Suppressor macrophage (primary cell): ENCODE data around the gene AS3MT.
A peak's percentile ranks its signal among the peaks of the same experiment; 100 is the strongest.
"Not testable (repeated sequence)": the region's sequence is repeated elsewhere in the genome, so short reads cannot be mapped to it uniquely, and the experiment has no call there.

ENCODE experiments used
- DNase-seq, 4 experiments: peaks; one replicate each; pipeline ENCODE4 v3.0.0-alpha.2; 2020 to 2022
- total RNA-seq, 17 experiments: gene quantifications; one replicate each; lab custom pipeline; 2026; ENCODE audit warnings: mixed read lengths in 6 of 17, inconsistent platforms in 3 of 17; lab: John Stamatoyannopoulos, UW

AS3MT gene, protein sequence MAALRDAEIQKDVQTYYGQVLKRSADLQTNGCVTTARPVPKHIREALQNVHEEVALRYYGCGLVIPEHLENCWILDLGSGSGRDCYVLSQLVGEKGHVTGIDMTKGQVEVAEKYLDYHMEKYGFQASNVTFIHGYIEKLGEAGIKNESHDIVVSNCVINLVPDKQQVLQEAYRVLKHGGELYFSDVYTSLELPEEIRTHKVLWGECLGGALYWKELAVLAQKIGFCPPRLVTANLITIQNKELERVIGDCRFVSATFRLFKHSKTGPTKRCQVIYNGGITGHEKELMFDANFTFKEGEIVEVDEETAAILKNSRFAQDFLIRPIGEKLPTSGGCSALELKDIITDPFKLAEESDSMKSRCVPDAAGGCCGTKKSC
- total RNA-seq: 0 to 0.35 (median 0) reads per million in 17 experiments

DNA sequence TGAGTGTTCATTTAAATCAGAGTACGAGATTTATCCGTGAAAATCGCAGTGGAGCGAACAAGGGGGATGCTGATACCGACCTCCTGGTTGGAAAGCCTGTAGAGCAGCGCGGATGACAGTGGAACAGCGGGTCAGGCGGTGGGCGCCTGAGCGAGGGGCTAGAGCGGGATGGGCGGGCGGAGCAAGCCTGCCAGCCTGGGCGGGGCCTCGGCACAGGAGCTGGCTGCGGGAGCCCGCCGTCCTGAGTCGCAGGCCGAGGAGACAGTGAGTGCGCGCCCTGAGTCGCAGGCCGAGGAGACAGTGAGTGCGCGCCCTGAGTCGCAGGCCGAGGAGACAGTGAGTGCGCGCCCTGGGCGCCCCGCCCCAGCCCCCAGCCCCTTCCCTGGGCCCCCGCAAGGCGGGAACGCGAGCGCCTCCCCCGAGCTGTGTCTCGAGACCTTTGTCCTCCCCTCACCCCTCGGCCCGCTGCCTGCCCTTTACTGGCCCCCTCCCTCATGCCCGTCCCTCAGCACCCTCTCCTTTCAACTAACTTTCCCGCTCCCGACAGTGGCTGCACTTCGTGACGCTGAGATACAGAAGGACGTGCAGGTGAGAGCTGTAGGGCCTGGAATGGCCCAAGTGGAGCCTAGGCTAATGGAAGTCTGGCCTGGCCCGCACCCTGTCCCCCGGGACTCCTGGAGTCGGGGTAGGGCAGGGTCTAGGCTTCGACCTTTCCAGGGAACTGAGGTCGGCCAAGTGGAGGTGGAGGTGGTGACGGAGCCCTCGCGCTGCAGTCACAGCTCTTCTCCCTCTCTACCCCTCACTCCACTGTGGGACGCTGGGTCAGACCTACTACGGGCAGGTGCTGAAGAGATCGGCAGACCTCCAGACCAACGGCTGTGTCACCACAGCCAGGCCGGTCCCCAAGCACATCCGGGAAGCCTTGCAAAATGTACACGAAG lies at the start of gene AS3MT:
Gene AS3MT, plus strand, starts transcription at position 213 of the 941 bp plus-strand sequence. Its CDS starts 123 bp downstream, at position 336.
- DNase-seq: peak in 1 of 4 experiments; percentile 15

DNA sequence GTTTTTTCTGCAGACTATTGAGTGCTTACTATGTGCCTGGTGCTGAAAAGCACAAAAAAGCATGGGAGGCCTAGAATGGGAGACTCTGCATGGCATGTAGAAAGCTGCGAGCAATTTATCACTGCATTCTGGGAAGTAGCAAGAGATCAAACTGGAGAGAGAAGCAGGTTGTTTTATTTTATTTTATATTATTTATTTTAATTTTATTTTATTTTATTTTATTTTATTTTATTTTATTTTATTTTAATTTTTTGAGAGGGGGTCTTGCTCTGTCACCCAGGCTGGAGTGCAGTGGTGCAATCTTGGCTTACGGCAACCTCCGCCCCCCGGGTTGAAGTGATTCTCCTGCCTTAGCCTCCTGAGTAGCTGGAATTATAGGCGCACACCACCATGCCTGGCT lies 49.3 kb upstream of the AS3MT start:
- not testable (repeated sequence) for DNase-seq

DNA sequence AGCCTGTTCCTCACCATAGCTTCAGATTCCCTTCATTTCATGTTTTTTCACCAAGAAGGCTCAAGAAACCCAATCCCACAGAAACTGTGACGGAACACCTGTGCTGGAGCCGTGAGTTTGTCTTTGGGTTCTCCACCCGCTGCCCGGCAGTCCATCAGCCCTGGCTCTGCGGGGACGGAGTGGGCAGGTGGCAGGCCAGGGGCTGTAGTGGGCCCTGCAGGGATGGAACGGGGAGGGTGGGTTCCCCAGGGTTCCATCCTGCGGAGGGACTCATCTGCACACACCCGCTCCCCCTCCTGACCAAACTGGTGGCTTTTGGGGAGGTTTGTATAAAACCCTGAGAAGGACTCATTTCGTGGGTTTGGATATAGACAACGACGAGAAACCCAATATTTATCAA lies 47.0 kb upstream of the AS3MT start:
- DNase-seq: no peak

DNA sequence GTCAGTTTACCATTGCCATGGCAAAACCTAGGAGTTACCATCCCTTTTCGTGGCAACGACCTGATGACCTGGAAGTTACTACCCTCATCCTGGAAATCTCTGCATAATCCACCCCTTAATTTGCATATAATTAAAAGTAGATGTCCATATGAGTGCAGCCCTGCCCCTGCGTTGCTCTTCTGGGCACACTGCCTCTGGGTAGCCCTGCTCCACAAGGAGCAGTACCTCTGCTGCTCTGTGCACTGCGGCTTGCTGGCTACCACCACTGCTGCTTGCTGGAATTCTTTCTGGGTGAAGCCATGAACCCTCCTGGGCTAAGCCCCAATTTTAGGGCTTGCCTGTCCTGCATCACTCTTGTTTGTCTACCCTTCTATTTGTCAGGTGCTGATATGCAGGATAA lies 44.6 kb upstream of the AS3MT start:
- no peak for DNase-seq

DNA sequence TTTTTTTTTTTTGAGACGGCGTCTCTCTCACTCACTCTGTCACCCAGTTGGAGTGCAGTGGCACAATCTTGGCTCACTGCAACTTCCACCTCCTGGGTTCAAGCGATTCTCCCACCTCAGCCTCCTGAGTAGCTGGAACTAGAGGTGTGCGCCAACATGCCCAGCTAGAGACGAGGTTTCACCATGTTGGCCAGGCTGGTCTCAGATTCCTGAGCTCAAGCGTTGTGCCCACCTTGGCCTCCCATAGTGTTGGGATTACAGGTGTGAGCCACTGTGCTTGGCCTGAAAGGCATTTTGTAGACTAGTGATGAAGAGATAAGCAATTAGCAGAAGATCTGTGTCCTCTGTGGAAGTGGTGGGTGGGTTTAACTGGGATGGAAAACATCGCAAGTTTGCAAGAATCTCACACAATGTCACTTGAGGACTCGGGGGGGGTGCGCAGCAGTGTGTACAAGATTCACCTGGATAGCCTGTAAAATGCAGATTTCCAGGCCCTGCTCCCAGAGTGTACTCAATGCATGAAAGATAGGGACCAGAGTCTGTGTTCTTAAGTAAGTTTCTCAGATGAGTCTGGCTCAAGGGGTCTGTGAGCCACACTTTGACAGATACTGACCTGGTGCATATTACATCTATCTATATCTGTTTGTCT lies 43.0 kb upstream of the AS3MT start:
- DNase-seq: no peak

DNA sequence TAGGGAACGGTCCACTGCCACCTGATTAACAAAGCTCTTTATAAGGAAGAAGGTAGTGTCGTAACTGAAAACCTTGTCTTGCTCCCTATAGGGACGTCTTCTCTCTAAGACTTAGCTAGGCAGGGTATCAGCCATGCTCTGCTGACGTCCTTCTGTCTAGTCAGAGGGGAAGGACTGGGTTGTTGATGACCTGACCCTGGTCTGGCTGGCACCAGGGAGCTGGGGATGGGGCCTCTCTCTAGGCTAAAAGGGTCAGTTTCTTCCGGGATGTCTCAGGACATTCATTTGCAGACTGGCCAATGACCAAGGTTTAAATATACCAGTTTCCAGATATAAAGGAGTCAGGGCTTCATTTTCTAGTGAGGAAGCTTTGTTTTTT lies 41.7 kb upstream of the AS3MT start:
- DNase-seq: no peak

DNA sequence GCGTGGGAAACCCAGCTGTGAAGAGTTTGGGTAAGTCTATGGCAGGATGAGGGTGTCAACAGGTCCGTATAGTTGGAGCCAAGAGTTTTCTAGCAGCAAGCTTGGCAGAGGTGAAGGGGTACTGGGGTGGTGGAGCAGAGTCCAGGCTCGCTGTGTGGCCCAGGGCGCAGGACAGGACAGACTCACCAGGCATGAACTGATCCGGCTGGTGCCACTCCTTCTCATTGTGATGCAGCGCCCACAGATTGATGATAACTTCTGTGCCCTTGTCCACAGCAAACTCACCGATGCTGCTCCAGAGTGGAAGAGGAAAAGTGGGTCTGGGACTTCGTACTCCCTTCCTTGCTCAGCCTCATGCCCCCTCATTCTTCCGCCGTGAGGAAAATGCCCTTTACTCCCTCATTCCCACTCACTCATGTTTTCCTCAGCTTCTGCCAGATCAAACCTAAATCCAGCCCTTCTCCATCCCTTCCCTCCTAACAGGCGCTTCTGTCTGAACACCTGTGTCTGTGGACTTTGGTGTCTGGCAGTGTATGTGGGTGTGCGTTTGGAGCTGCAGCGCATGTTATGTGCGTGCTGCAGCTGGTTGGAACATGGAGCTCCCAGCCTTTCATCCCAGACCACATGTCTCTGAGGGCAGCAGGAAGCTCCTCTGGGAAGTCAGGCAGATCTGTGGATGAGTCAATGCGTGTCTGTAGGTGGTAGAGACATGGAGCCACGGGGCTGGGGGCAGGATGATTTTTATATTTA lies 37.8 kb upstream of the AS3MT start:
- no peak for DNase-seq

DNA sequence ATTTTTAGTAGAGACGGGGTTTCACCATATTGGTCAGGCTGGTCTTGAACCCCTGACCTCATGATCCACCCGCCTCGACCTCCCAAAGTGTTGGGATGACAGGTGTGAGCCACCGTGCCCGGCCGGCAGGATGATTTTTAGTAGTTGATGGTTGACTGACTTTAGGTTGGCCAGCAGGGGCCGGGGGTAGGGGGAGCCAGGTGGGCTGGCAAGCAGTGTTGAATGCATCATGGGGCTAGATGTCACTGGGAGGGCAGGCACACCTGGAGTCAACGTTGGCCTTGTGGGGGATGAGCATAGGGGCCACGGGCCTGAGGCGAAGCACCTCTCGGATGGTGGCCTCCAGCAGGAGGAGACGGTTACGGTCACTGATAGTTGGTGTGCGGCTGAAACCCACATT lies 37.0 kb upstream of the AS3MT start:
- DNase-seq: no peak

DNA sequence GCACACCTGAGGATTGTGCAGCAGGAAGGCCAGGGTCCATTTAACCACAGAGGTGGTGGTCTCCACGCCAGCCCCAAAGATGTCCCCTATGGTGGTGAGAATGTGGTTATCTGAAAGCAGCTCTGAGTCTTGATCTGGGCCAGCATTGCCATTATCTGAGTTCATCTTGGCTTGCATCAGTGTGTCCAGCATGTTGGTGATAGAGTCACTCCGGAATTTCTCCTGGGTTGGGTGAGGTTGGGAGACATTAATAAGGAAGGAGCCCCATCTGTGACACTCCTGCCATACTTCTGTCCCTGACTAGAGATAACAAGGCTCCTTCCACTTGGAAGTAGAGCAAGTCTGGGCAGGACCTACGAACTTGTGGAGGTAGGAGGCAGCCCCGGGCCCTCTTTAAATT lies 36.3 kb upstream of the AS3MT start:
- no peak for DNase-seq

DNA sequence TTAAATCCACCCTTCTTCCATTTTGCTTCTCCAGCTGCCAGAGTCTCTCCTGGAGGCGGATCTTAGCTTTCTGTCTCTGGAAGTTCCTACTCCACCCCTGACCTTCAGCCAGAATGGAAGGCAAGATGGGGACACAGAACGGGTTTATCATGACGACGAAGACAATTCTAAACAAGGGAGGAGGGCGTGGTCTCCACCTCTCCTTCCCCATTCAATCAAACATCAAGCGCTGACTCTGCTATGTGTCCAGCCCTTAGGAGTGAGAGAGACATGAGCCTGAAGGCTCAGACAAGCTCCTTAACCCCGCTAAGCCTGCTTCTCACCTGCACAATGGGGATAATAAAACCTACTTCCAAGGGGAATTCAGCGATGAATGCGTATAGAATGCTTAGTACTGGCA lies 35.1 kb upstream of the AS3MT start:
- DNase-seq: peak in 1 of 4 experiments; percentile 25

DNA sequence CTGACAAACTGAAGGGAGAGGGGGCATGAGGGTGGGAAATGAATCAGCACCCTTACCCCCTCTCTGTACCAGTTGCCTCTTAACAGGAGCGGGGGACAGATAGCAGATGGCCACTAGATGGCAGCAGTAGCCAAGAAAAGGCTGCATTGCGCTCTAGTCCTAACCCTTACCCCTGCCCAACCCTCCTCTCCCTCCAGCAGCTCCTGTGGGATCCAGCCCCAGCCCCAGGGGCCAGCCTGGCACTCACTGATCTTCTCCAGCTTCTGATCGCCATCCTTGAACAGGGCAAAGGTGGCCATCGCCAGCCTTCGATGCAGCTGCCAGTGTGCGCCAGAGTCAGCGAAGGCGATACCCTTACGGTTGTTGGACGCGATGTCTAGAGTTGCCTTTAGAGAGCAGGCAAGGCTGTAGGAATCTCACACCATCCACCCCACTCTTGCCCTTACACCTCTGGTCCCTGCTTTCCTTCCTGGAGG lies 34.2 kb upstream of the AS3MT start:
- DNase-seq: peak; percentile 84 to 91 (median 90)

DNA sequence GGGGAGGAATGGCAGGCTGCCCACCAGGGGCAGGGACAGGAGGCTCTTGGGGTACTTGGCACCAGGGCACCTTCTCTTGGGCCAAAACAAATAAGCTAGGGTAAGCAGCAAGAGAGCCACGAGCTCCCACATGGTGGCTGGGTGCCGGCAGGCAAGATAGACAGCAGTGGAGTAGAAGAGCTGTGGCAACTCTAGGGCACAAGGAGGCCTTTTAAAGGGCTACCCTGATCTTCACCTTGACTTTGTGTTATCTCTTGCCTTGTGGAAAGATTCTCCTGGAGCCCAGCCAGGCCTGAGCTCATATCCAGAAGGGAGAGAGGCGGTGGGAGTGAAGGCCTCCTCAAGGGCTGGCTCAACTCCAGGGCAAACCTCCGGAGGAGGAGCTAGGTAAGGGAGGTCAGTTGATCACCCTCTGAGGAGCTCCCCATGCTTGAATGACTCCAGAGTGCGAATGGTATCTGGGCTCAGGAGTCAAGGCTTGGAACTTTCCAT lies 32.0 kb upstream of the AS3MT start, which contains the start of gene CYP17A1:
Gene CYP17A1, minus strand, starts transcription at position 184 of the 492 bp plus-strand sequence. Its CDS starts 52 bp downstream, at position 132.
- DNase-seq: no peak

DNA sequence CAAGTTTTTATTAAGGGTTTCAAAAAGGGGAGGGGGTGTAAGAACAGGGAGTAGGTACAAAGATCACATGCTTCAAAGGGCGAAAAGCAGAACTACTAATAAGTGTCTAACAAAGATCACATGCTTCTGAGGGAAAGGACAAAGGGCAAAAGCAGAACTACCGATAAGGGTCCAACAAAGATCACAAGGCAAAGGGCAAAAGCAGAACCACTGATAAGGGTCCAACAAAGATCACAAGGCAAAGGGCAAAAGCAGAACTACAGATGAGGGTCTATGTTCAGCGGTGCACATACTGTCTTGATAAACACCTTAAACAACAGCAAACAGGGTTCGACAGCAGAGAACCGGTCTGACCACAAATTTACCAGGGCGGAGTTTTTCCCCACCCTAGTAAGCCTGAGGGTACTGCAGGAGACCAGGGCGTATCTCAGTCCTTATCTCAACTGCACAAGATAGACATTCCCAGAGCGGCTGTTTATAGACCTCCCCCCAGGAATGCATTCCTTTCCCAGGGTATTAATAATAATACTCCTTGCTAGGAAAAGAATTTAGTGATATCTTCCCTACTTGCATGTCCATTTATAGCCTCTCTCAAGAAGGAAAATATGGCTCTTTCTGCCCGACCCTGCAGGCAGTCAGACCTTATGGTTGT lies 30.9 kb upstream of the AS3MT start:
- peak in 1 of 4 experiments; percentile 38 for DNase-seq

DNA sequence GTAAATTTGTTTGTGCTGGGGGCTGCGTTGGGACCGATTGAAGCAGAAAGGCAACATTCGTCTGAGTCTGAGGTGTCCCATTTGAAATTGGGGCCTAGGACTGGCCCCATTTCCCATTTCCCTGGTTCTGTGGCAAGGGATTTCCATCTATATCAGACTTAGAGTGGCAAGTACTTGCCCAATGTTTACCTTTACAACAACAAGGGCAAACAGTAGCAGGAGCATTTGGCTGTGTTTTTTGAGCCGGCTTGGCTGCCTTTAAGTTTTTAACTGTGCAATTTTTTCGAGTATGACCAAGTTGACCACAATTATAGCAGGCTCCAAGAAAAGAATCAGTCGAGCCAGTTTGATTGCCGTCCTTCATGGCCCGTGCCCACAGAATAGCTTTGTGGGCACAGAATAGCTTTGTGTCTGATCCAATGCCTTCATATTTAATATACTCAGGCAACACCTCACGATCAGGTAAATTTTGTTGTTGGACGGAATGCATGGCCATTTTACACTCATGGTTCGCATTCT lies 27.4 kb upstream of the AS3MT start:
- no peak for DNase-seq

DNA sequence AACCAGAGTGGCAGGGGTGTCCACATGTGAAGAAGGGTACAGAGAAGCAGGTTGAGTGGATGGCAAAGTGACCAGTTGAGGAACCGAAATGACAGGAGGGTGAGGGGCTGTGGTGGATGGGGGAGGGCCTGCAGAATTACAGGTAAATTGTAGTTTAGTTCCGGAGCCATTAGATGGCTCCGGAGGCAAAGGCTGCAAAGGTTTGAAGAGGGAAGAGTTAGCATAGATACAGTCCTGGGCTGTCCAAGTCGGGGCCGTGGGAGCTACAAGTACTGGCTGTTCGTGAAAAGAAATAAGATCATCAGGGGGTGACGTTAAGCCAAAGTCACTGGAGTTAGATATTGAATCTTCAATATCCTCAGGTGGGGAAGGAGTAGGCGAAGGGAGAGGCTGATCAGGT lies 26.1 kb upstream of the AS3MT start:
- not testable (repeated sequence) for DNase-seq

DNA sequence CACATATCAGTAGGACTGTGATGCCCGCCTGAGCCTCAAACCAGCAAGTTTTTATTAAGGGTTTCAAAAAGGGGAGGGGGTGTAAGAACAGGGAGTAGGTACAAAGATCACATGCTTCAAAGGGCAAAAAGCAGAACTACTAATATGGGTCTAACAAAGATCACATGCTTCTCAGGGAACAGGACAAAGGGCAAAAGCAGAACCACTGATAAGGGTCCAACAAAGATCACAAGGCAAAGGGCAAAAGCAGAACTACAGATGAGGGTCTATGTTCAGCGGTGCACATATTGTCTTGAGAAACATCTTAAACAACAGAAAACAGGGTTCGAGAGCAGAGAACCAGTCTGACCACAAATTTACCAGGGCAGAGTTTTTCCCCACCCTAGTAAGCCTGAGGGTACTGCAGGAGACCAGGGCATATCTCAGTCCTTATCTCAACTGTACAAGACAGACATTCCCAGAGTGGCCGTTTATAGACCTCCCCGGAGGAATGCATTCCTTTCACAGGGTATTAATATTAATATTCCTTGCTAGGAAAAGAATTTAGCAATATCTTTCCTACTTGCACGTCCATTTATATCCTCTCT lies 25.0 kb upstream of the AS3MT start:
- DNase-seq: not testable (repeated sequence)

DNA sequence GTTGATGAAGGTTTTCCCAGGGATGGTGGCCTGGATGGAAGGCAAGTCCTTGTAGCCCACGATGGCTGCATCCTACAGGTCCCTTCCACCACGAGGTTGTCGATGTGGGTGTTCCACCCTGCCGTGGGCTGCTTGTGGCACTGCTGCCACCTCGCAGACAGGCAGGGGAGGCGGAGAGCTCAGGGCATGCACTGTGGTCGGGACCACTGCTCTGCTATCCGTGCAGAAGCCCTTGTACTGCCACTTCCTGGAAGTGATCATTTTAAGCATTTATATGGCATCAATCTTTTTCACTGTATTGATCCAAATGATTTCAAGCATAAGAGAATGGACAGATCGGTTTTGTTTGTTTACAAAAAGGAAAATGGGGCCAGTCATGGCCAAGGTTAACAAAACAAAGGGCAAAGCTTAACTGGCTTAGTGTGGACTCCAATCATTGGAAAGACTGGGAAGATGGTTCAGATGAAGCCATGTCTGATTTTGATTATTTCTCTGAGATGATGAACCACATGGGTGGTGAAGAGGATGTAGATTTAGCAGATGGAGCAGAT lies 23.8 kb upstream of the AS3MT start:
- no peak for DNase-seq

DNA sequence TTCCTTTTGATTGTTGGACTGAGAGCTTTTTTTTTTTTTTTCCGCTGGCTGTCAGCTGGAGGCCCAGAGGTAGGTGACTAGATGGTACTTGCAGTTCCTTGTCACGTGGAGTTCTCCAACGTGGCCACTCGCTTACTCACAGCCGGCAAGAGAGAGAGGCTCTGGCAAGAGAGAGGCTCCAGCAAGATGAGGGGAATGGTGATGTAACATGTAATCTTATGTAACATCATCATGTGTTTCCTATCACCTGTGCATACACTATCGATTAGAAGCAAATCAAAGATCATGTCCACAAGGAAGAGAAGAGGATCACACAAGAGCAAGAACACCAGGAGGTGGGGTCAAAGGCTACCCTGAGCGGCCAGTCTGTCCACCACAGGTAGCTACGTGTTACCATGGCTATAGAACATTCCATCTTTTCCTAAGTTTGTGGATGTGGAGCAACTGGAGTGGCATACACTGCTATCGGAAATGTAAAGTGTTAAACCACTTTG lies 19.2 kb upstream of the AS3MT start:
- DNase-seq: no peak

DNA sequence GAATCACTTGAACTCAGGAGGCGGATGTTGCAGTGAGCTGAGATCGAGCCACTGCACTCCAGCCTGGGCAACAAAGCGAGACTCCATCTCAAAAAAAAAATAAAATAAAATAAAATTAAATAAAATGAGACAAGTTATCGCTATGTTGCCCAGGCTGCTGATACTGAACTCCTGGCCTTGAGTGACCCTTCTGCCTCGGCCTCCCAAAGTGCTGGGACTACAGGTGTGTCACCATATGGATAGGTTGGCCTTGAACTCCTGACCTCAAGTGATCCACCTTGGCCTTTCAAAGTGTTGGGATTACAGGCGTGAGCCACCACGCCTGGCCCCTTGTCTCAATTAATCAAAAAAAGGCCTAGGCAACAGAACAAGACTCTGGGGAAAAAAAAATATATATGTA lies 16.0 kb upstream of the AS3MT start:
- DNase-seq: not testable (repeated sequence)
